Gastroesophageal sphincter (tissue), 3 donors: ENCODE results near the gene POMT1.

Experiments used
- EP300 ChIP-seq: sonication (generic); formaldehyde crosslinking; IDR thresholded peaks from one replicate; pipeline ENCODE4 v1.6.1; 2017; ENCODE audit warnings: antibody characterized with exemption, mild to moderate bottlenecking
- POLR2A ChIP-seq, 2 donors: fragments of 450-650 bp; IDR thresholded peaks; one replicate each; pipeline ENCODE4 v1.6.1; 2017; ENCODE audit warnings: antibody characterized with exemption in 2 of 2, mild to moderate bottlenecking in 2 of 2, moderate library complexity in 1 of 2
- POLR2AphosphoS5 ChIP-seq: sonication (generic); formaldehyde crosslinking; IDR thresholded peaks from one replicate; pipeline ENCODE4 v1.6.1; 2017; ENCODE audit warnings: antibody characterized with exemption
- TF ChIP-seq, protein P1 (sequence below), 4 experiments: fragments of 200-600 bp in 2 of 4; fragments of 450-650 bp in 2 of 4; sonication (generic) in 1 of 4; IDR thresholded peaks; one replicate each; pipeline ENCODE4 v1.5.1; 2017 to 2019; ENCODE audit warnings: antibody characterized with exemption in 4 of 4, mild to moderate bottlenecking in 2 of 4, moderate library complexity in 2 of 4

DNA sequence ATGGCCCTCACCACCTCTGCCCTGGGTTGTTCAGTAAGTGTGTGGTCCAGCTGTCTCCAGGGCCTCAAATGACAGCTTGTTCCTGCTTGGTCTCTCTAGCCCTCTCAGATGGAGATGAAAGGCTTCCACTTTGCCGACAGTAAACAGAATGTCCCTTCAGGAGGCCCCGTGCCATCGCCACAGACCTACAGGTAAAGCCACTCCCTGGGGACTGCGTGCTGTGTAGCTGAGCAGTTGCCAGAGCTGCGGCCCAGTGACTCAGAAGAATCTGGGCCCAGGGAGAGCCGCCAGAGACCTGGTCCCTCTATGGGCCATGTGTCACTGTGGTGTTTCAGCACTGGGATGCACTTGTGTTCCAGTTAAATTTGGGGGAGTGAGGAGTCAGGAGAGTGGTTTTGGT, 10.6 kb upstream of the POMT1 start:
- TF ChIP-seq, protein P1, sequence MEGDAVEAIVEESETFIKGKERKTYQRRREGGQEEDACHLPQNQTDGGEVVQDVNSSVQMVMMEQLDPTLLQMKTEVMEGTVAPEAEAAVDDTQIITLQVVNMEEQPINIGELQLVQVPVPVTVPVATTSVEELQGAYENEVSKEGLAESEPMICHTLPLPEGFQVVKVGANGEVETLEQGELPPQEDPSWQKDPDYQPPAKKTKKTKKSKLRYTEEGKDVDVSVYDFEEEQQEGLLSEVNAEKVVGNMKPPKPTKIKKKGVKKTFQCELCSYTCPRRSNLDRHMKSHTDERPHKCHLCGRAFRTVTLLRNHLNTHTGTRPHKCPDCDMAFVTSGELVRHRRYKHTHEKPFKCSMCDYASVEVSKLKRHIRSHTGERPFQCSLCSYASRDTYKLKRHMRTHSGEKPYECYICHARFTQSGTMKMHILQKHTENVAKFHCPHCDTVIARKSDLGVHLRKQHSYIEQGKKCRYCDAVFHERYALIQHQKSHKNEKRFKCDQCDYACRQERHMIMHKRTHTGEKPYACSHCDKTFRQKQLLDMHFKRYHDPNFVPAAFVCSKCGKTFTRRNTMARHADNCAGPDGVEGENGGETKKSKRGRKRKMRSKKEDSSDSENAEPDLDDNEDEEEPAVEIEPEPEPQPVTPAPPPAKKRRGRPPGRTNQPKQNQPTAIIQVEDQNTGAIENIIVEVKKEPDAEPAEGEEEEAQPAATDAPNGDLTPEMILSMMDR (IDR thresholded peaks at IDR 0.05) = no peak
- TF ChIP-seq EP300 (no peak), POLR2A (IDR thresholded peaks at IDR 0.05) (no peak), POLR2AphosphoS5 (no peak)
